Right lobe of liver (tissue), 6 donors: ENCODE data around the gene ARRDC1. TPM values are rescaled to one million over a fixed set of nuclear protein-coding genes. Genes with fewer than 3 reads are reported as not detected.
A peak's percentile ranks its signal among the peaks of the same experiment; 100 is the strongest.
"Not testable (repeated sequence)": the region's sequence is repeated elsewhere in the genome, so short reads cannot be mapped to it uniquely, and the experiment has no call there.

Experiments
- ATAC-seq, 4 donors: fragments of 200-7000 bp; cut with Tn5 transposase; one replicate each; pipeline ENCODE4 v1.9.1; 2020; ENCODE audit warnings: mild to moderate bottlenecking in 4 of 4, moderate library complexity in 4 of 4
- DNase-seq, 3 donors: peaks; one replicate each; pipeline ENCODE4 v3.0.0-alpha.2; 2020
- H3K27ac ChIP-seq, 3 donors: fragments of 200-600 bp; one replicate each; pipeline ENCODE4 v1.8.0; 2022
- H3K27me3 ChIP-seq, 2 donors: fragments of 200-600 bp; one replicate each; pipeline ENCODE4 v1.8.0; 2022
- H3K36me3 ChIP-seq, 4 donors: fragments of 200-600 bp; sonication (generic) in 1 of 4; one replicate each; pipeline versions ENCODE4 v1.5.1 to v1.8.0; 2017 to 2022; ENCODE audit warnings: control low read depth in 1 of 4
- H3K4me1 ChIP-seq, 4 donors: fragments of 200-600 bp; sonication (generic) in 1 of 4; one replicate each; pipeline versions ENCODE4 v1.5.1 to v1.8.0; 2017 to 2022; ENCODE audit warnings: control low read depth in 1 of 4
- H3K4me3 ChIP-seq, 3 donors: fragments of 200-600 bp; one replicate each; pipeline ENCODE4 v1.8.0; 2022
- H3K9me3 ChIP-seq, 4 donors: fragments of 200-600 bp; sonication (generic) in 1 of 4; one replicate each; pipeline versions ENCODE4 v1.5.1 to v1.8.0; 2017 to 2022; ENCODE audit warnings: control low read depth in 1 of 4
- CTCF ChIP-seq, 4 donors: fragments of 200-600 bp in 3 of 4; fragments of 450-650 bp in 1 of 4; IDR thresholded peaks; one replicate each; pipeline versions ENCODE4 v1.5.1 to v1.8.0; 2016 to 2022; ENCODE audit warnings: antibody characterized with exemption in 4 of 4, mild to moderate bottlenecking in 2 of 4
- POLR2A ChIP-seq: fragments of 450-650 bp; IDR thresholded peaks from one replicate; pipeline ENCODE4 v1.6.1; 2017; ENCODE audit warnings: antibody characterized with exemption, mild to moderate bottlenecking
- WGBS: methylation state at CpG from one replicate; pipeline ENCODE4 v1.1.6; 2018; ENCODE audit warnings: low coverage, low lambda C conversion rate; ENCODE audit not compliant: insufficient coverage; ENCODE audit errors: missing lambda C conversion rate; 5-methylcytosine and 5-hydroxymethylcytosine counted together
- intact Hi-C, 2 donors: fragments of 100-400 bp; cut with DNase I; formaldehyde crosslinking; loops; one replicate each; pipeline versions ENCODE4 v1.11.2 to v1.14.1; 2022
- total RNA-seq, 6 experiments: library from RNA; depleted of rRNA in 2 of 6; stranded (reverse); fragments of >200 nt in 2 of 6; fragmentation: NEBNext Ultra II Directional in 3 of 6; extraction: Animal tissue kit (Norgen Biotek cat#: 25700) in 3 of 6; gene quantifications; one replicate each; pipeline versions ENCODE4 v1.1.0 to v1.2.4, GENCODE V29; 2016 to 2023
- donor health status: DM: no; HTN: yes; CAD: no.
- donor health status: DM: no; HTN: no; CAD: no.
- donor health status: DM: no; HTN: no; CAD: no.
- donor health status: DM: no; HTN: yes; CAD: no.
- donor health status: DM: no; HTN: yes; CAD: no.

Gene ARRDC1
- total RNA-seq, 6 experiments from 2014 or later = 19.1 to 45.0 (median 25.2) TPM

DNA sequence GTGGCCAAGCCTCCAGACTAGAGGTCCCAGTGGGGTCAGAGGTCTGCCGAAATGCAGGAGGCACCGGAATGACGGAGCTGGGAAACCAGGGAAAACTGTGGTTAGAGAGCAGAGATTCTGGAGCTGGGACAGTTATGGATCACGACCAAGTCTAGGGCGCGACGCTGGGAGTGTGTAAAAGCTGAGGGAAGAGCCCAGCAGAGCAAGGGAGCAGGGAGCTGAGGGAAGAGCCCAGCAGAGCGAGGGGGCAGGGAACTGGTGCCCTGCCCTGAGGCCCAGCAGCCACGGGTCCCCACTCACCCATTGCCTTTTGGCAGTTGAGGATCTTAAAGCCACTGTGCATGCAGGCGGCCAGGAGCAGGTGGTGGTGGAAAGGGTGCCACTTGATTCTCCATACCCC lies 41.4 kb upstream of the ARRDC1 start:
- Histone ChIP-seq H3K4me3 (no peak overlapping the region), H3K36me3 (peaks cover 0 to 19% (median 0%) of the 10 kb centered on the region in 4 donors), H3K9me3 (no peaks in the 10 kb centered on the region), H3K4me1 (peaks cover 0 to 9% (median 0%) of the 10 kb centered on the region in 4 donors), H3K27ac (no peak overlapping the region), H3K27me3 (no peaks in the 10 kb centered on the region)
- 89% methylated on average over 10 of the region's 10 CpGs for WGBS
- no peak for ATAC-seq
- intact Hi-C loops = no loop called here
- TF ChIP-seq CTCF (IDR thresholded peaks at IDR 0.05) = no peak
- TF ChIP-seq POLR2A = no peak
- no peak for DNase-seq

- WGBS = 100% methylated on average over 3 of the region's 18 CpGs
- Histone ChIP-seq H3K4me3 (no peak overlapping the region), H3K4me1 (peaks cover 0 to 9% (median 0%) of the 10 kb centered on the region in 4 donors), H3K27ac (no peak overlapping the region), H3K36me3 (peaks cover 0 to 19% (median 0%) of the 10 kb centered on the region in 4 donors), H3K9me3 (no peaks in the 10 kb centered on the region), H3K27me3 (no peaks in the 10 kb centered on the region)
- intact Hi-C loops = no loop called here
- ATAC-seq (peak in 1 of 4 donors; percentile 44), DNase-seq (no peak)
- TF ChIP-seq CTCF (IDR thresholded peaks at IDR 0.05) = no peak
- no peak for TF ChIP-seq POLR2A
Observed at GRCh38 chr9:137564817-137565411, 40.6 kb upstream of the ARRDC1 start.

DNA sequence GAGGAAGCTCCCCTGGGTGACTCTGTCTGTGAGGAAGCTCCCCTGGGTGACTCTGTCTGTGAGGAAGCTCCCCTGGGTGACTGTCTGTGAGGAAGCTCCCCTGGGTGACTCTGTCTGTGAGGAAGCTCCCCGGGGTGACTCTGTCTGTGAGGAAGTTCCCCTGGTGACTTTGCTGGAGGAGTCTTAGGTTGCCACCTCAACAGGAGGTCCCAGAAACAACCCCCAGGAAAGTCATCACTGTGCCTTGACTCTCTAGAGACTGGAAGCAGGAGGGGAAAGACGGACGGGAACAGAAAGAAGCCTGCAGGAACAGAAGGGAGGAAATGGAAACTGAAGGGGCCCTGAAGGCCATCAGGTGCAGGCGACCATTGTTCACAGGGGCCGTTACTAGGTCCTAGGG lies 37.0 kb upstream of the ARRDC1 start:
- ATAC-seq, DNase-seq, H3K27ac ChIP-seq, intact Hi-C loops, H3K4me3 ChIP-seq, H3K9me3 ChIP-seq, H3K27me3 ChIP-seq, H3K4me1 ChIP-seq: not testable (repeated sequence)
- WGBS = 85% methylated on average over 2 of the region's 5 CpGs
- peaks cover 0 to 16% (median 5%) of the 10 kb centered on the region in 4 donors for H3K36me3 ChIP-seq

DNA sequence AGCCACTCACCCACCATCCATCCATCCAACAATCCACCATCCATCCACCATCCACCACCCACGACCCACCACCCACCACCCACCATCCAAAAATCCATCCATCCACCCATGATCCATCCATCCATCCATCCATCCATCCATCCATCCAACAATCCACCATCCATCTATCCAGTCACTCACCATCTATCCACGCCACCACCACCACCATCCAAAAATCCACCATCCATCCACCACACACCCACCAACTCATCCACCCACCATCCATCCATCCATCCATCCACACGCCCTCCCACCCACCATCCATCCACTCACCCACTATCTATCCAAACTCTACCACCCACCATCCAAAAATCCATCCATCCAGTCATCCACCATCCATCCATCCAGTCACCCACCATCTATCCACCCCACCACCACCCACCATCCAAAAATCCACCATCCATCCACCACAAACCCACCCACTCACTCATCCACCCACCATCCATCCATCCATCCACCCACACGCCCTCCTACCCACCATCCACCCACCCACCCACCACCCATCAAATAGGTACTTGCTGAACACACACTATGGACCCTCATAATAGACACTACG lies 35.8 kb upstream of the ARRDC1 start:
- Histone ChIP-seq H3K4me1 (no peaks in the 10 kb centered on the region), H3K27ac (no peak overlapping the region), H3K9me3 (no peaks in the 10 kb centered on the region), H3K4me3 (no peak overlapping the region), H3K27me3 (no peaks in the 10 kb centered on the region), H3K36me3 (peaks cover 0 to 18% (median 8%) of the 10 kb centered on the region in 4 donors)
- ATAC-seq = no peak
- 98% methylated on average over 5 of the region's 5 CpGs for WGBS
- no peak for TF ChIP-seq CTCF (IDR thresholded peaks at IDR 0.05)
- TF ChIP-seq POLR2A = no peak
- no peak for DNase-seq
- intact Hi-C loops = no loop called here

- intact Hi-C loops = no loop called here
- H3K27me3 ChIP-seq = no peaks in the 10 kb centered on the region
- ATAC-seq = no peak
- H3K4me1 ChIP-seq = no peaks in the 10 kb centered on the region
- no peaks in the 10 kb centered on the region for H3K9me3 ChIP-seq
- H3K36me3 ChIP-seq = peaks cover 0 to 25% (median 8%) of the 10 kb centered on the region in 4 donors
- no peak for DNase-seq
- H3K27ac ChIP-seq = no peak overlapping the region
- no peak overlapping the region for H3K4me3 ChIP-seq
- WGBS = 100% methylated on average over 1 of the region's 3 CpGs
- no peak for TF ChIP-seq CTCF (IDR thresholded peaks at IDR 0.05)
- TF ChIP-seq POLR2A = no peak
Observed at GRCh38 chr9:137570566-137570965, 34.9 kb upstream of the ARRDC1 start.
